ENCODE results near the gene PPIL6.
"Not testable (repeated sequence)": the region's sequence is repeated elsewhere in the genome, so short reads cannot be mapped to it uniquely, and the experiment has no call there.

Gene PPIL6

GRCh38 chr6:109467696-109468095 lies 27.3 kb upstream of the PPIL6 start:
- DNase-seq (ENCODE audit: low read depth) = no peak
- H3K4me3 ChIP-seq (ENCODE audit: low read depth, low read length) = no peak overlapping the region
- no peak for TF ChIP-seq CTCF (IDR thresholded peaks at IDR 0.05; ENCODE audit: low read depth, low read length, missing control alignments)

DNA sequence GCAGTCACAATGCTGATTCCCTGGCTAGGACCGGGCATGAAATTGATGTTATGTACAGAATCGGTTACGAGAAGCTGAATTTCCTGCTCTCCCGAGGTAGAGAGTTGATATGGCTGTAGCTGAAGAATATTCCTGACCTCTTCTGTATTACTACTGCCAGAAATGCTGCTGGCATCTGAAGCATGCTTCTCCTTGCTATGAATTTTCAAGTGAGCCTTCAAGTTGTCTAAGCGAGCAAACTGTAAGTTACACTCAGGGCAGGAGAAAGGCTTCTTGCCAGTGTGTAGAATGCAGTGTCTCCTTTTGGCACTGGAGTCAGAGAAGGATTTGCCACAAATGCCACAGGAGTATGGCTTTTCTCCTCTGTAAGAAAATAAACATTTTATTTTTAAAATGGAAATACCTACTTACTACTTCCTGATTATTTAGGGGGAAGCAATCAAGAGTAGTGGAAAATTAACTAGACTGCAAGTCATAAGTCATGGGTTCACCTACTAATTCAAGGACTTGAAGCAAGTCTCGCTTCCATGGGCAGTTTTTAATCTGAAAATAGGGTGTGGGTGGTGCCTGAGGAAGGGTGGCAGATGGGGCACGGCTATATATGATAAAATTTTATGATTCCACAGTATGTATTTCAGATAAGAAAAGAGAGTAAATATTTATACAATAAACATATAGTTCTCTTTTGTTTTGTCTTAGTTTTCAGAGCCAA lies 25.9 kb upstream of the PPIL6 start:
- no peak for DNase-seq (ENCODE audit: low read depth)
- TF ChIP-seq CTCF (IDR thresholded peaks at IDR 0.05; ENCODE audit: low read depth, low read length, missing control alignments) = no peak
- no peak overlapping the region for H3K4me3 ChIP-seq (ENCODE audit: low read depth, low read length)

- no peak for TF ChIP-seq CTCF (IDR thresholded peaks at IDR 0.05; ENCODE audit: low read depth, low read length, missing control alignments)
- no peak overlapping the region for H3K4me3 ChIP-seq (ENCODE audit: low read depth, low read length)
- DNase-seq (ENCODE audit: low read depth) = no peak
These were observed 25.3 kb upstream of the PPIL6 start for GRCh38 chr6:109465772-109466171.

DNA sequence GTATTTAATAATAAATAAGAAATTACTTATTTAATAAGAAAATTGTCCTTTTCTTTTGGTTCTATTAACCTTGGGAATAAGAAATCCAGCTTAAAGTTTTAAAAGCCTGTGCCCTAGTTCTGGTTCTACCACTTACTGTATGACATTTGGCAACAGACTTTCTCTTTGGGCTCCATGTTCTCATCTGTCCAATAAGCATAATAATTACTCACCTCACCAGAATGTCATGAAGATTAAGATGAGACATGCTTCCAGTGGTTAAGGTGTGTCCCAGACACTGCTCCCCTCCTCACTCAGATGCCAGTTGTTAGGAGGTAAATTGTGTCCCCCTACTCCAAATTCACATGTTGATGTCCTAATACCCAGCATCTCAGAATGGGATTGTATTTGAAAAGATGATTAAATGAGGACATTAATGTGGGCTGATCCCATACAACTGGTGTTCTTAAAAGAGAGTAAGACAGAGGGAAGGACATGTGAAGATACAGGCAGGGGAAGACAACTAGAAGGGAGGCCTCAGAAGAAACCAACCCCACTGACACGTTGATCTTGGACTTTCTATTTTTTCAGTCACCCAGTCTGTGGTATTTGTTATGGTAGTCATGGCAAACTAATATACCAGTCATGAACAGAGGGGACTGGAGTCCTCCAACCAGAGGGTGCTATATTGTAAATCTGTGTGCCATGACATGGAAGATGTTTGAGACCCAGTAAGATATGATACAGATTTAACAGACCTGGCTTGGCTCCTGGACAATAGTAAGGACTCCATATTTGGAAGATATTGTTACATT lies 21.5 kb upstream of the PPIL6 start:
- no peak for TF ChIP-seq CTCF (IDR thresholded peaks at IDR 0.05; ENCODE audit: low read depth, low read length, missing control alignments)
- DNase-seq (ENCODE audit: low read depth) = no peak

DNA sequence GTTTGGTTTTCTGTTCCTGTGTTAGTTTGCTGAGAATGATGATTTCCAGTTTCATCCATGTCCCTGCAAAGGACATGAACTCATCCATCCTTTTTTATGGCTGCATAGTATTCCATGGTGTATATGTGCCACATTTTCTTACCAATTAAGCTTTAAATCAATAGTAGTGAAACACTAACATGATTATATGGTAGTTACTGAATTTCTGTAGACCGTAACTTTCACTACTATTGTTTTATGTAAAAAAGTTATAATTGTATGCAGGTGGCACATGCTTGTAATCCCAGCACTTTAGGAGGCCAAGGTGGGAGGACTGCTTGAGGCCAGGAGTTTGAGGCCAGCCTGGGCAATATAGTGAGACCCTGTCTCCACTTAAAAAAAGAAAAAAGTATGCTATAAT lies 20.8 kb upstream of the PPIL6 start:
- DNase-seq (ENCODE audit: low read depth) = not testable (repeated sequence)

More for the DNA sequence above, 21.5 kb upstream of the PPIL6 start:
- no peak overlapping the region for H3K4me3 ChIP-seq (ENCODE audit: low read depth, low read length)

GRCh38 chr6:109460161-109460829 lies 19.9 kb upstream of the PPIL6 start:
- H3K4me3 ChIP-seq (ENCODE audit: low read depth, low read length) = no peak overlapping the region
- no peak for TF ChIP-seq CTCF (IDR thresholded peaks at IDR 0.05; ENCODE audit: low read depth, low read length, missing control alignments)
- DNase-seq (ENCODE audit: low read depth) = no peak

More for the DNA sequence above, 20.8 kb upstream of the PPIL6 start:
- not testable (repeated sequence) for H3K4me3 ChIP-seq (ENCODE audit: low read depth, low read length)

GRCh38 chr6:109458774-109459531 lies 18.5 kb upstream of the PPIL6 start:
- no peak for DNase-seq (ENCODE audit: low read depth)
- no peak for TF ChIP-seq CTCF (IDR thresholded peaks at IDR 0.05; ENCODE audit: low read depth, low read length, missing control alignments)
- no peak overlapping the region for H3K4me3 ChIP-seq (ENCODE audit: low read depth, low read length)
